Activated naive CD4-positive, alpha-beta T cell treated with anti-CD3 and anti-CD28 coated beads, Interleukin-2, amount 50 U/mL, for 72 hours (primary cell): ENCODE measurements around the gene TRNAU1AP. TPM values are rescaled to one million over a fixed set of nuclear protein-coding genes. Genes with fewer than 3 reads are reported as not detected.
A peak's percentile ranks its signal among the peaks of the same experiment; 100 is the strongest.
"Not testable (repeated sequence)": the region's sequence is repeated elsewhere in the genome, so short reads cannot be mapped to it uniquely, and the experiment has no call there.

ENCODE experiments used
- ATAC-seq, 2 donors: fragments of 150-1000 bp; cut with Tn5 transposase; 2 replicates each; pipeline ENCODE4 v1.10.0; 2021; ENCODE audit warnings: mild to moderate bottlenecking in 2 of 2, moderate library complexity in 2 of 2
- DNase-seq, 2 donors: peaks; one replicate each; pipeline ENCODE4 v3.0.0; 2021 to 2022; ENCODE audit warnings: low spot score in 2 of 2
- H3K27ac Mint-ChIP-seq, 2 donors: one replicate each; pipeline ENCODE4 v1.8.0; 2022; ENCODE audit warnings: mild to moderate bottlenecking in 2 of 2, mixed read lengths in 2 of 2
- H3K36me3 Mint-ChIP-seq, 2 donors: one replicate each; pipeline ENCODE4 v1.8.0; 2022; ENCODE audit warnings: mixed read lengths in 2 of 2
- H3K9me3 Mint-ChIP-seq, 2 donors: one replicate each; pipeline ENCODE4 v1.8.0; 2022; ENCODE audit warnings: mixed read lengths in 2 of 2
- total RNA-seq, 2 donors: library from RNA; stranded (reverse); gene quantifications; one replicate each; pipeline ENCODE4 v1.2.3, GENCODE V29; 2022

TRNAU1AP gene
- total RNA-seq, result 10 to 100 TPM; 64.8 to 73.4 TPM

DNA sequence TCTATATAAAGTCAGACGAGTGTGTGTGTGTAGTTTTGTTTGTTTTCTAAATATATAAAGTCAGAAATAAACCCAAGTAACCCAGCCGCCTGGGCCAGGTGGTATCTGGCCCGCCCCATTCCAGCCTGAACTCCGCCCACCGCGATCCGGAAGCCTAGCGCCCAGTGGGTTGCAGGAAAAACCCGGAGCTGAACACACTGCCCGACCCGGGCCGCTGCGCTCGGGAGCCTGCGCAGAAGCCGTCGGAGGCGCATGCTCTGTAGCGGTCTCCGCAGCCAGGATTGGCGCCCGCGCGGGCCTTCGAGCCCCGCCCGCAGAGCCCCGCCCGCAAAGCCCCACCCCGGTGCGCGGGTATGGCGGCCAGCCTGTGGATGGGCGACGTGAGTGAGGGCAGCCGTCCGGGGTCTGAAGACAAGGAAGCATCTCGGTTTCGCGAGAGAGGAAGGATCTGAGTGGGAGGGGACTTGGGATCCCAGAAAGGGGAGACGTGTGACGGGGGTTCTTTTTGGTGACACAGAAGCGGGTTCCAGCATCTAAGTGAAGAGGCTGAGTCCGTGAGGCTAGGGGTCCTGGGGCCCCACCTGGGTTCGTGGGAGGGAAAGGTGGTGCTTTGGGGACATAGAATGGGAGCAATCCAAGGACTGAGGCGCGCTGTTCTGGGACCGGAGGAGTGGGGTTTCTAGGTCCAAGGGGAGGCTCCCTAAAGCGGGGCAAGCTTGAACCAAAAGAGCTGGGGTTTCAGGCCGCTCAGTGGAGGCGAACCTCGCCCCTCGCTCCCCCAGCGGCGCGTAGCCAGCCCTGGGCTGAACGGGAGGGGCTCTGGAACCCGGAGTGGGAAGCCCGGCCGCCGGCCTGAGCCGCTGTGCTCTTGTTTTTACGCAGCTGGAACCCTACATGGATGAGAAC is at the start of gene TRNAU1AP:
Gene TRNAU1AP, plus strand, starts transcription at position 328 of the 906 bp plus-strand sequence. Its CDS starts 26 bp downstream, at position 354.
- ATAC-seq, result peak; percentile 89 to 94
- Mint-ChIP-seq H3K27ac (peak within 1 kb of the TSS; percentile 97 to 99), H3K36me3 (peaks cover 13 to 24% of the 10 kb centered on the region in 2 donors)

DNA sequence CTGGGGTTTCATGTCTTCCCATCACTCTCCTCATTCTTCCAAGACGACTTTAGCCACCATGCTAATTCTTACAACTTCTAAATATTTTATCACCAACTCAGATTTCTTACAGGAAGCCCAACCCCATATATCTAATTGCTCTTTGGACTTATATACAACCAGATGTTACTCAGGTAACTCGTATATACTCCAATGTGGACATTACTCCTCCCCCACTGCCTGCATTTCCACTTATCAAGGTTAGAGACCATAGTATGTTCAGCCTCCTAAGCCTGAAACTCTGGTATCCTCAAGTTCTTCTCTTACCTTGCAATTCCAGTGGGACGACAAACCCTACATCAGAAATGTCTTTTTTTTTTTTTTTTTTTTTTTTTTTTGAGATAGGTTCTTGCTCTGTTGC is 49.8 kb upstream of the TRNAU1AP start:
- DNase-seq (no peak), ATAC-seq (no peak)
- H3K9me3 Mint-ChIP-seq, result no peaks in the 10 kb centered on the region
- H3K36me3 Mint-ChIP-seq, result peaks cover 29 to 33% of the 10 kb centered on the region in 2 donors
- H3K27ac Mint-ChIP-seq, result no peak overlapping the region

More for the DNA sequence above, at the start of gene TRNAU1AP:
- DNase-seq, result peak; percentile 98 to 99
- no peaks in the 10 kb centered on the region for H3K9me3 Mint-ChIP-seq

DNA sequence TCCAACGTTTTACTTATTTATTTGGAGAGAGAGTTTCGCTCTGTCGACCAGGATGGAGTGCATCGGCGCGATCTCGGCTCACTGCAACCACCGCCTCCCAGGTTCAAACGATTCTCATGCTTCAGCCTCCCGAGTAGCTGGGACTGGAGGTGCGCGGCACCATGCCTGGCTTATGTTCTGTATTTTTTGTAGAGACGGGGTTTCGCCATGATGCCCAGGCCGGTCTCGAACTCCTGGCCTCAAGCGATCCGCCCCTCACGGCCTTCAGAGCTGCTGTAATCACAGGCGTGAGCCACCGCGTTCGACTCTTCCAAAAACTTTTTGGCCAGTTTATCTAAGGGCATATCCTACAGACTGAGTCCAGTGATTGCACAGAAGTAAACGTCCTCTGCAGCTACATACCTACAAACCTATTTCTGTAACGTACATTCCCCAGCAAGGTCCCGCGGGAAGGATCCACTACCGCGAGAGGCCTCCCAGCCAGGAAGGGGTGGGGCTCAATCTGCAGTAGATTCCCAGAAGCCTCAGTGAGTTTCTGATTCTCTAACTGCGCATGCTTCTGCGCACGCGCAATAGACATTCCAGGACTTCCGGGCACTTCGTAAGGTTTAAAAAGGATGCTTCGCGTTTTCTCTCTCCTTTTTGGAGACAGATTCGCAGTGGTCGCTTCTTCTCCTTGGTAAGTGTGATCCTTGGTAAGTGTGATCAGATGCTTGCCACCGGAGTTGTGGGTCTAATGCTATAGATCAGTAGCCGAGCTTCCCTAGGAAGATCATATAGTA is 47.3 kb upstream of the TRNAU1AP start, which contains the start of gene RCC1:
Gene RCC1, plus strand, starts transcription at position 638 of the 782 bp plus-strand sequence. CDS start 23,824 bp downstream, outside the sequence.
- peak within 1 kb of the TSS; percentile 99 to 100 for H3K27ac Mint-ChIP-seq
- peak; percentile 92 to 96 for DNase-seq
- H3K36me3 Mint-ChIP-seq, result peaks cover 53 to 58% of the 10 kb centered on the region in 2 donors
- ATAC-seq, result peak; percentile 84 to 91
- no peaks in the 10 kb centered on the region for H3K9me3 Mint-ChIP-seq

DNA sequence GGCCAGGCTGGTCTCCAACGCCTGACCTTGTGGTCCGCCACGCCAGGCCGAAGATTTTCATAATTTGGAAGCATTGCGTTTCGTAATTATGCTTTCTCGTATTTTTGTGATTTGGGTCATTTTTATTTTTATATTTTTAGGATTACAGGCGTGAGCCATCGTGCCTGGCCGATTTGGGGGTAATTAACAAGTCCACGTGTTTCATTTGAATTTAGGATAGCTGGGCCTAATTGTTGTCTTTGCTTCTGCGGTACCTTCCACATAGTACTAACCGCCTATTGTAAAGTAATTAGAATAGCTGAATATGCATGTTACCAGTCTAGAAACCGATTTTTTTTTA is 46.0 kb upstream of the TRNAU1AP start:
- ATAC-seq, result no peak
- Mint-ChIP-seq H3K36me3 (peaks cover 56 to 65% of the 10 kb centered on the region in 2 donors), H3K27ac (peak overlapping the region; percentile 99 to 100), H3K9me3 (no peaks in the 10 kb centered on the region)
- DNase-seq, result no peak

DNA sequence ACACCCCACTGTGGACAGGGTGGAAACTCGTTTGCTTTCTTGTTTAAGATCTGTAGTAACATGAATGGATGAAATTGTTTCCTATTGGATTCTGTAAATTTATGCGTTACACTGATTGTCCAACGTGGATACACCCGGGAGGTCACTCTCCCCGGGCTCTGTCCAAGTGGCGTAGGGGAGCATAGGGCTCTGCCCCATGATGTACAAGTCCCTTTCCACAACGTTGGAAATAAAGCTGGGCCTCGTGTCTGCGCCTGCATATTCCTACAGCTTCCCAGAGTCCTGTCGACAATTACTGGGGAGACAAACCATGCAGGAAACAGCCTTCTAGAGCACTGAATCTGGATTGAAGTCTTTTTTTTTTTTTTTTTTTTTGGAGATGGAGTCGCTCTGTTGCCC is 45.6 kb upstream of the TRNAU1AP start:
- Mint-ChIP-seq H3K9me3 (no peaks in the 10 kb centered on the region), H3K36me3 (peaks cover 56 to 68% of the 10 kb centered on the region in 2 donors), H3K27ac (peak overlapping the region; percentile 99 to 100)
- ATAC-seq, result no peak
- no peak for DNase-seq

DNA sequence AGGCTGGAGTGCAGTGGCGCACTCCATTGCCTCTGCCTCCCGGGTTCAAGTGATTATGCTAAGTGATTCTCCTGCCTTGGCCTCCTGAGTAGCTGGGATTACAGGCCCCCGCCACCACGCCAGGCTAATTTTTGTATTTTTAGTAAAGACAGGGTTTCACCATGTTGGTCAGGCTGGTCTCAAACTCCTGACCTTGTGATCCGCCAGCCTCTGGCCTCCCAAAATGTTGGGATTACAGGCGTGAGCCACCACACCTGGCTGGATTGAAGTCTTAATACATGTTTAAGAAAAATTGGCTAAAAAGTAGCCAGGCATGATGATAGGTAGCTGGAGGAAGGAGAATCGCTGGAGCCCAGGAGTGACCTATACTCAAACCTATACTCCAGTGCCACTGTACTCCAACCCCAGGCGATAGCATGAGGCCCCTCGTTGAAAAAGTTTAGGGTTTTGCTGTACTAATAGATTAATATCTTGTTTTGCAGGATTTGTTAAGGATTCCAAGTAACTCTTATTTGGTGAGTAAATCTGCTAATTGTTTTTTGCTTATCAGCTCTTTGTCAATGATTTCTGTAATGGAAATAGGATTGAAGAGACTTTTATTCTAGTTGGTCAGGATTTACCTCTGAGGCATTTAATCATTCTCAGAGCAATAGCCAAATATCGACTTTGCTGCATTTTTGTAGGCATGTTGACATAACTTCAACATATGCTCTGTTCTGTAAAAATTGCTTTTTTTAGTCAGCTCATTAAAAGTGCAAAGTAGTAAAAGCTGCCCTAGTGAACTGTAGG is 45.0 kb upstream of the TRNAU1AP start:
- peaks cover 56 to 74% of the 10 kb centered on the region in 2 donors for H3K36me3 Mint-ChIP-seq
- ATAC-seq (no peak), DNase-seq (no peak)

DNA sequence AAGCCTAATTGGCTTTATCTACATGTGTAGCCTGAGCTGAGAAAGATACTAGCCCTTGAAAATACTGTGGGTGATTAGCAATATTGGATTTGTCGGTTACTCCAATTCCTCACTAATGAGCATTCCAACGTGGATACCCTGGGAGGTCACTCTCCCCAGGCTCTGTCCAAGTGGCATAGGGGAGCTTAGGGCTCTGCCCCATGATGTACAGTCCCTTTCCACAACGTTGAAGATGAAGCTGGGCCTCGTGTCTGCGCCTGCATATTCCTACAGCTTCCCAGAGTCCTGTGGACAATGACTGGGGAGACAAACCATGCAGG is 44.5 kb upstream of the TRNAU1AP start:
- ATAC-seq, result no peak
- H3K27ac Mint-ChIP-seq, result peak overlapping the region; percentile 99 to 100
- H3K9me3 Mint-ChIP-seq, result no peaks in the 10 kb centered on the region
- peaks cover 56 to 75% of the 10 kb centered on the region in 2 donors for H3K36me3 Mint-ChIP-seq
- no peak for DNase-seq

More for the DNA sequence above, 45.0 kb upstream of the TRNAU1AP start:
- H3K9me3 Mint-ChIP-seq, result no peaks in the 10 kb centered on the region
- peak overlapping the region; percentile 99 to 100 for H3K27ac Mint-ChIP-seq

DNA sequence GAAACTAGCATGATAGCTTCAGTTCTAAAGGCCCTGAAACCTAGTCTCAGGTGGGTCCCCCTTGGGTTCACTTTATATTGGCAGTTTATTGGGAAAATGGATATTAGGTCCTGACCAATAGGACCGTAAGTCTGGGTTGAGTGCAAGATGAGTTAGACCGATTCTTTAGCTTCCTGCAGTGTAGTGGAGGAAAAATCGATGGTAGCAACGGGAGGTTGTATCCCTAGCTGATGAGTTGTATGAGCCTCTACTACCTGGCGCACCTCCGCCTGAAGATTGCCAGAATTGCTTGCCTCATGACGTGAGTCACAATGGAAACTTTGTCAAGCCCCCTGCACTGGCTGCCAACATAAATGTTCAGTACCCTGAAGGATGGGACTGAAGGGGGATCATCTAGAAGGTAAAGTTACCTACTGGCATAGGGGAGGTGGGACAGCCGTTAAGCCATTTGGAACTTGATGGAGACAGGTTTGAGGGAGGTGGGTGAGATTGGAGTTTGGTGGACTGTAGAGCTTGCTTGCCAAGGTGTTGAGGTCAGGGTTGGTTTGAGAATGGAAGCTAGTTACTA is 43.1 kb upstream of the TRNAU1AP start:
- Mint-ChIP-seq H3K9me3 (no peaks in the 10 kb centered on the region), H3K27ac (peak overlapping the region; percentile 99 to 100), H3K36me3 (peaks cover 56 to 75% of the 10 kb centered on the region in 2 donors)
- DNase-seq (peak in 1 of 2 donors; percentile 37), ATAC-seq (no peak)

DNA sequence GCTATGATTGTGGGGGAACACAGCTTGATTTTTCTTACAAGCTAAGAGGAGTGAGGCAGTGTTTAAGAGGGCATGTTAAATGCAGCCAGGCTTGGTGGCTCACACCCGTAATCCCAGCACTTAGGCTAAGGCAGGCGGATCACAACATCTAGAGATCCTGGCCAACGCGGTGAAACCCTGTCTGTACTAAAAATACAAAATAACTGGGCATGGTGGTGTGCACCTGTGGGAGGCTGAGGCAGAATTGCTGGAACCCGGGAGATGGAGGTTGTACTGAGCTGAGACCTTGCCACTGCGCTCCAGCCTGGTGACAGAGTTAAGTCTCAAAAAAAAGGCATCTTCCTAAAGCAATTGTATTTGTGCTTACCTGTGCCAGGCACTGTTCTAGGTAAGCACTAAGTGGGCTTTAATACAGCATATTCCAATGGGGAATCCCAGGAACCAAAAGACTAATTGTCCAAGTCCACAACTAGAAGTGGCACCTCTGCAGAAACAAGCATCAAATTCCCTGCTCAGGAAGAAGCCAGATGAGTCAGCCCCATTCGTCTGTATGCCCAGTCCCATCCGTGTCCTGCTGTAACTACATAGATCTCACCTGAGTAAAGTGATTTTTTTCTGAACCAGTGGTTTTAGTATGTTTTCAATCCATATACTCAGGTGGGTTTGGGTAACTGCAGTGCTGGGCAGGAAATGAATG is 42.5 kb upstream of the TRNAU1AP start:
- DNase-seq (peak in 1 of 2 donors; percentile 37), ATAC-seq (peak in 1 of 2 donors; percentile 1)
- peak overlapping the region; percentile 99 to 100 for H3K27ac Mint-ChIP-seq
- no peaks in the 10 kb centered on the region for H3K9me3 Mint-ChIP-seq
- H3K36me3 Mint-ChIP-seq, result peaks cover 54 to 69% of the 10 kb centered on the region in 2 donors

DNA sequence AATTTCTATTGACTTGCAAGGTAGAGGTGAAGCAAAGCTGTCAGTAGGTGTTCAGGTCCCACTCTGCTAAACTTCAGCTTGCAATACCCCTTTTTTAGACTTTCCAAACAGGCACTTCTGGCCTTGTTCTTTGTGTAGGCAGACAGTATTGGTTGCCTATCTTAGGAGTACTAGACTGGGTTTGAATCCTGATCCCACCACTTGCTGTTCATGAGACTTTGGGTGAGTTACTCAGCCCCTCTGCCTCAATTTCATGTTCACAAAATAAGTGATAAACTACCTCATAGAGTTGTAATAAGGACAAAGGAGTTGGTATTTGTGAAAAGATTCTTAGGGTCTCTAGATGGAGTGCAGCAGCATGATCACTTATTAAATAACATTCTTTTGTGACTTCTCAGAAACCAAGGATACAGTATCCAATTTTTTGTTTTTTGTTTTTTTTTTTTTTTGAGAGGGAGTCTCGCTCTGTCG is 41.9 kb upstream of the TRNAU1AP start:
- peaks cover 48 to 63% of the 10 kb centered on the region in 2 donors for H3K36me3 Mint-ChIP-seq
- no peaks in the 10 kb centered on the region for H3K9me3 Mint-ChIP-seq
- ATAC-seq (peak in 1 of 2 donors; percentile 1), DNase-seq (peak in 1 of 2 donors; percentile 36)
- peak overlapping the region; percentile 59 to 100 for H3K27ac Mint-ChIP-seq

DNA sequence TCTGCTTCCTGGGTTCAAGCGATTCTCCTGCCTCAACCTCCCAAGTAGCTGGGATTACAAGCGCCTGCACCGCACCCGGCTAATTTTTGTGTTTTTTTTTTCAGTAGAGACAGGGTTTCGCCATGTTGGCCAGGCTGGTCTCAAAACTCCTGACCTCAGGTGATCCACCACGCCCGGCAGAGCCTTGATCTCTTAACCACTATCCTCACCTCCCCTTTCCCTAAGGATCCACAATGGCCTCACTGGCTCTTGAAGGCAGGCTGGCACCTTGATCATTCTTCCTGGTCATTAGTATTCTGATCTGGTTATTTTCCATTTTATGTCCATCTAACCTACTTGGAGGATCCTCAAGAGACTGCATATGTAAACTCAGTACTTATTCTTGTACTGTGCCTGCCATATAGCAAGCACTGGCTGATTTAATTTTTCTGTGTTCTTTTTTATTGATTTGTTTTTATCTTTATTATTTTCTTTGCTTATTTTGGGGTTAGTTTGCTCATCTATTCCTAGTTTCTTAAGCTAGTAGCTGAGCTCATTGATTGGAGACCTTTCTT is 40.8 kb upstream of the TRNAU1AP start:
- Mint-ChIP-seq H3K36me3 (peaks cover 37 to 52% of the 10 kb centered on the region in 2 donors), H3K27ac (peak overlapping the region; percentile 59 to 100), H3K9me3 (no peaks in the 10 kb centered on the region)
- DNase-seq, result no peak
- ATAC-seq, result no peak

DNA sequence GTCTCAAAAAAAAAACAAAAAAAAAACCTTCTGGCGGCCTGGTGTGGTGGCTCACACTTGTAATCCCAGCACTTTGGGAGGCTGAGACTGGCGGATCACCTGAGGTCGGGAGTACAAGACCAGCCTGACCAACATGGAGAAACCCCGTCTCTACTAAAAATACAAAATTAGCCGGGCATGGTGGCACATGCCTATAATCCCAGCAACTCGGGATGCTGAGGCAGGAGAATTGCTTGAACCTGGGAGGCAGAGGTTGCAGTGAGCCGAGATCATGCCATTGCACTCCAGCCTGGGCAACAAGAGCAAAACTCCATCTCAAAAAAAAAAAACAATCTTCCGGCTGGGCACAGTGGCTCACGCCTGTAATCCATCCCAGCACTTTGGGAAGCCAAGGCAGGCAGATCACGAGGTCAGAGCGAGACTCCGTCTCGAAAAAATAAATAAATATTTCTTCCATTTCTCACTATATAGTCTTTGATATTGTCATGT is 38.4 kb upstream of the TRNAU1AP start:
- not testable (repeated sequence) for DNase-seq, H3K9me3 Mint-ChIP-seq, ATAC-seq
- Mint-ChIP-seq H3K27ac (peak overlapping the region; percentile 59 to 100), H3K36me3 (peaks cover 18 to 29% of the 10 kb centered on the region in 2 donors)

DNA sequence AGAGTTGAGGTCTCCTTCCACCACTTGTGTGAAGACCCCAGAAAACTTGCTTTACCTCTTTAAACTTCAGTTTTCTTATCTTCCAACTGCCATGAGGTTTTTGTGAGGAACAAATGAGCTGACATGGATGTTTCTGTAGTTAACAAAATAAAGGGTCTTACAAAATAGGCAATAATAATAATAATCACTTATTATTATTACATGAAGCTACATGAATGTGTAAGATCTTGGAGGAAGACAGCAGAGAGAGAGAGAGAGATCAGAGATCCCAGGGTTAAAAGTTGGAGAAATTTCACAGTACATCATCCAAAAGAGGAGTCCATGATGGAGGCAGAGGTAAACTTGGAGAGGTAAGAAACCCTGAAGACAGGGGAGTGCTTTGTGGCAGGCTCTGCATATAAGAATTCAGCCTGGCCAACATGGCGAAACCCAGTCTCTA is 36.3 kb upstream of the TRNAU1AP start:
- peak overlapping the region in 1 of 2 donors; percentile 78 for H3K27ac Mint-ChIP-seq

DNA sequence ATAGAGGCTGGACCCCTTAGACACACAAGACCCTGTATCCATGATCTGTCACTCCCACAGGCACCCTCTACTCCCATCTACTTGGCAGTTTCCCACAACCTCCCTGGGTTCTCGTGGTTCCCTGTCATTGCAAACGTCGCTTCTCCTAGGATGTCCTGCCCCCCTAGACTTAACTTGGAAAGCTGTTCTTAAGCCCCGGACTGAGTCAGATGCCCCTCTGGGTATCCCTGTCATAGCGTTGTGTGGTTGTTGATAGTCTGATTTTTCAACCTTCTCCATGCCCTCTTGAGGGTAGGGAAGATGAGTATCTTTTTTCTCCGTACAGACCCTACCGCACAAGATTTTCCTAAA is 35.3 kb upstream of the TRNAU1AP start:
- no peaks in the 10 kb centered on the region for H3K9me3 Mint-ChIP-seq
- H3K27ac Mint-ChIP-seq, result peak overlapping the region; percentile 44 to 78
- ATAC-seq (peak; percentile 8 to 11), DNase-seq (no peak)
- peaks cover 5 to 16% of the 10 kb centered on the region in 2 donors for H3K36me3 Mint-ChIP-seq

More for the DNA sequence above, 36.3 kb upstream of the TRNAU1AP start:
- DNase-seq (no peak), ATAC-seq (no peak)
- H3K9me3 Mint-ChIP-seq, result no peaks in the 10 kb centered on the region
- peaks cover 5 to 16% of the 10 kb centered on the region in 2 donors for H3K36me3 Mint-ChIP-seq
